Measurements from ENCODE around the gene STK24.

The STK24 gene

GRCh38 chr13:98506728-98507230 is 70.1 kb downstream of the STK24 start:
- no peak for DNase-seq (ENCODE audit: low read depth)
- TF ChIP-seq, protein P1, sequence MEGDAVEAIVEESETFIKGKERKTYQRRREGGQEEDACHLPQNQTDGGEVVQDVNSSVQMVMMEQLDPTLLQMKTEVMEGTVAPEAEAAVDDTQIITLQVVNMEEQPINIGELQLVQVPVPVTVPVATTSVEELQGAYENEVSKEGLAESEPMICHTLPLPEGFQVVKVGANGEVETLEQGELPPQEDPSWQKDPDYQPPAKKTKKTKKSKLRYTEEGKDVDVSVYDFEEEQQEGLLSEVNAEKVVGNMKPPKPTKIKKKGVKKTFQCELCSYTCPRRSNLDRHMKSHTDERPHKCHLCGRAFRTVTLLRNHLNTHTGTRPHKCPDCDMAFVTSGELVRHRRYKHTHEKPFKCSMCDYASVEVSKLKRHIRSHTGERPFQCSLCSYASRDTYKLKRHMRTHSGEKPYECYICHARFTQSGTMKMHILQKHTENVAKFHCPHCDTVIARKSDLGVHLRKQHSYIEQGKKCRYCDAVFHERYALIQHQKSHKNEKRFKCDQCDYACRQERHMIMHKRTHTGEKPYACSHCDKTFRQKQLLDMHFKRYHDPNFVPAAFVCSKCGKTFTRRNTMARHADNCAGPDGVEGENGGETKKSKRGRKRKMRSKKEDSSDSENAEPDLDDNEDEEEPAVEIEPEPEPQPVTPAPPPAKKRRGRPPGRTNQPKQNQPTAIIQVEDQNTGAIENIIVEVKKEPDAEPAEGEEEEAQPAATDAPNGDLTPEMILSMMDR (conservative IDR thresholded peaks at IDR 0.05; ENCODE audit: low read depth, low read length), result no peak
- H3K4me3 ChIP-seq (ENCODE audit: low read depth, low read length), result no peak overlapping the region

GRCh38 chr13:98506322-98506721 is 70.6 kb downstream of the STK24 start:
- no peak overlapping the region for H3K4me3 ChIP-seq (ENCODE audit: low read depth, low read length)

DNA sequence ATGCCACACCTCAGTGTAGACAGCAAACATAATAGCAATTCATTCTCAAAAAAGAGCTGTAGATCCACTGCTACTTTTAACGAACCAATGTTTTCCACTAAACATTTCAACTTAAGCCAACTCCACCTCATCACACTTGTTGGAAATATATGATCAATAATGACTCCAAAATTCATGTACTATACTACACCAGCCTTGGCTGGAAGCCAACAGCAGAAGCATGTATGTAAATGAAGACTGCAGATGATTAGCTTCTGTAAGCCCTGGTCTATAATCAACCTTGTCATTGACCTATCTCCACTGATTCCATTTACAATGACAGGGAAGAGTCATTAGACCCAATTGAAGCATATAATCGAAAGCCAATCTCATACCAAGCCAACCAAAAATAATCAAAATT is 71.7 kb downstream of the STK24 start:
- DNase-seq (ENCODE audit: low read depth), result no peak
- TF ChIP-seq, protein P1 (conservative IDR thresholded peaks at IDR 0.05; ENCODE audit: low read depth, low read length), result no peak
- H3K4me3 ChIP-seq (ENCODE audit: low read depth, low read length), result no peak overlapping the region

More at GRCh38 chr13:98506322-98506721, 70.6 kb downstream of the STK24 start:
- TF ChIP-seq, protein P1 (conservative IDR thresholded peaks at IDR 0.05; ENCODE audit: low read depth, low read length), result no peak
- DNase-seq (ENCODE audit: low read depth), result no peak

GRCh38 chr13:98504371-98504963 is 72.4 kb downstream of the STK24 start:
- no peak overlapping the region for H3K4me3 ChIP-seq (ENCODE audit: low read depth, low read length)
- no peak for DNase-seq (ENCODE audit: low read depth)
- TF ChIP-seq, protein P1 (conservative IDR thresholded peaks at IDR 0.05; ENCODE audit: low read depth, low read length), result no peak

- peak; percentile 18 for DNase-seq (ENCODE audit: low read depth)
- peak overlapping the region; percentile 20 for H3K4me3 ChIP-seq (ENCODE audit: low read depth, low read length)
- TF ChIP-seq, protein P1 (conservative IDR thresholded peaks at IDR 0.05; ENCODE audit: low read depth, low read length), result no peak
These were observed 72.9 kb downstream of the STK24 start for GRCh38 chr13:98504029-98504351.

DNA sequence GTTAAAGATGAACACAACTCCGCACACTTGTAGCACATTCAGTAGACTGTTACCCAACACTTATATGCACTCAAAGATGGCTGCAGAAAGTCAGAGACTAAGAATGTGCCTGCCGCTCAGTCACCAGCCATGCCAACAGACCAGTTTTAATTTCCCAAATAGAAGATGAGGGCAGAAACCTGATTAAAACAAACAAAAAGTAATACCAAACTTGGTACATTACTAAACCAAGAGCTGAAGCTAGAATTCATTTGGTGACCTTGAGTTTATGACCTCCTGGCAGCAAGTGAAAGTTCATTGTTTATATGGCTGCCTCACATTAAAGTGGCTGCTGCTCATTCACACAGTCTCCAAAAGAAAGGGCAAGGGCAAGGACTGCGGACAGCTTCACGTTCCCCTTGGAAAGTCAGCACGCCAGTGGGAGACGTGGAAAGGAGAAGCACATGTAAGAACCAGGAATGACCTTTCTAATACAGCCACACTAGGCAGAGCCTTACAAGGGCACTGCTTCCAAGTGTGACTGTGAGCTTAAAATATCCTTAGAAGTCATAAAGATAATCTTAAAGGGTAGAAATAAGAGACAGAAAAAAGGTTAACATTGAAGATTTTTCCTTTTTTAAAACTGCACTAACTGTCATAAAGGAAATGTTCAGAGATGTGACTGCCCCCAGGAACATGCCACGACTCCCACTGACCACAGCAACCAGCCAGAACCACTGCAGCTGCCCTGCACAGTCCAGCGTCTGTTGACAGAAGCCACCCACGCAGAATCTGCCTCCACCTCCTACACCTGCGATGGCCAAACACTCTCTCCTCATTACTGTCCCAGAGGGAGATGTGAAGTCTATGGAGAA is 73.5 kb downstream of the STK24 start:
- peak; percentile 23 for DNase-seq (ENCODE audit: low read depth)
- peak overlapping the region; percentile 20 for H3K4me3 ChIP-seq (ENCODE audit: low read depth, low read length)
- TF ChIP-seq, protein P1 (conservative IDR thresholded peaks at IDR 0.05; ENCODE audit: low read depth, low read length), result no peak

Measured in choroid plexus epithelial cell (primary cell).